SK-N-SH treated with all-trans-retinoic acid at 6 μM for 48 hours (cell line): ENCODE data around the gene NRDC.

Source experiments
- RARB ChIP-seq: fragments of 250-450 bp; sonication (Bioruptor Pico); IDR thresholded peaks from 2 replicates; pipeline ENCODE4 v1.8.0; 2021; ENCODE audit warnings: mild to moderate bottlenecking, moderate library complexity
- SNAI2 ChIP-seq: fragments of 250-450 bp; sonication (Bioruptor Pico); IDR thresholded peaks from 2 replicates; pipeline ENCODE4 v1.5.0; 2020; ENCODE audit warnings: mild to moderate bottlenecking, moderate library complexity
- TOX ChIP-seq: fragments of 250-450 bp; sonication (Bioruptor Pico); IDR thresholded peaks from 2 replicates; pipeline ENCODE4 v1.8.0; 2021; ENCODE audit warnings: mild to moderate bottlenecking, moderate library complexity, borderline replicate concordance
- ZNF8 ChIP-seq: fragments of 450-650 bp; formaldehyde crosslinking; IDR thresholded peaks from 2 replicates; pipeline ENCODE4 v1.5.0; 2020; ENCODE audit warnings: mild to moderate bottlenecking, moderate library complexity
- TF ChIP-seq, protein P1 (sequence below): fragments of 250-450 bp; sonication (Bioruptor Pico); IDR thresholded peaks from 2 replicates; pipeline ENCODE4 v1.8.0; 2020; ENCODE audit warnings: mild to moderate bottlenecking, moderate library complexity, borderline replicate concordance
- TF ChIP-seq, protein P2 (sequence below): fragments of 250-450 bp; sonication (Bioruptor Pico); IDR thresholded peaks from 2 replicates; pipeline ENCODE4 v1.5.1; 2020; ENCODE audit warnings: low read depth, mild to moderate bottlenecking, moderate library complexity

DNA sequence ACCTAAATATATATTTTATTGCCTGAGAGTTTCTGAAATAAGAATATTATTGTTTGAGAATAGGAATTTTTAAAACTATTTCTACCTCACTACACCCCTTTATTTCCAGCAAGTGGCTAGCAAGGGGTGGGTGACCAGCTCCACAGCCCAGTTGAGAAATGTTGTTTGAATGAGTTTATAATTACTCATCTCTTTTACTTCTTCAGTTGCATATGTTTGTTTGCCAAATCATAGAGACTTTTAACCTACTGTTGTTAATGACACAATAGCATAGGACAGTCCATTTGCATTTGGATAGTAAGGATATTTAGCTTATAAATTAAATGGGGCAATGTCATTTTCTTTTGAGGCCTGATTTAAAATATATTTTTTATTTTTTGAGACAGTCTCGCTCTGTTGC lies 127.8 kb downstream of the NRDC start:
- TF ChIP-seq, protein P1, sequence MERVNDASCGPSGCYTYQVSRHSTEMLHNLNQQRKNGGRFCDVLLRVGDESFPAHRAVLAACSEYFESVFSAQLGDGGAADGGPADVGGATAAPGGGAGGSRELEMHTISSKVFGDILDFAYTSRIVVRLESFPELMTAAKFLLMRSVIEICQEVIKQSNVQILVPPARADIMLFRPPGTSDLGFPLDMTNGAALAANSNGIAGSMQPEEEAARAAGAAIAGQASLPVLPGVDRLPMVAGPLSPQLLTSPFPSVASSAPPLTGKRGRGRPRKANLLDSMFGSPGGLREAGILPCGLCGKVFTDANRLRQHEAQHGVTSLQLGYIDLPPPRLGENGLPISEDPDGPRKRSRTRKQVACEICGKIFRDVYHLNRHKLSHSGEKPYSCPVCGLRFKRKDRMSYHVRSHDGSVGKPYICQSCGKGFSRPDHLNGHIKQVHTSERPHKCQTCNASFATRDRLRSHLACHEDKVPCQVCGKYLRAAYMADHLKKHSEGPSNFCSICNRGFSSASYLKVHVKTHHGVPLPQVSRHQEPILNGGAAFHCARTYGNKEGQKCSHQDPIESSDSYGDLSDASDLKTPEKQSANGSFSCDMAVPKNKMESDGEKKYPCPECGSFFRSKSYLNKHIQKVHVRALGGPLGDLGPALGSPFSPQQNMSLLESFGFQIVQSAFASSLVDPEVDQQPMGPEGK (CRISPR knock-in tag) = no peak
- no peak for TF ChIP-seq ZNF8 (CRISPR knock-in tag)
- no peak for TF ChIP-seq SNAI2 (CRISPR knock-in tag)
- no peak for TF ChIP-seq RARB (CRISPR knock-in tag)
- TF ChIP-seq, protein P2, sequence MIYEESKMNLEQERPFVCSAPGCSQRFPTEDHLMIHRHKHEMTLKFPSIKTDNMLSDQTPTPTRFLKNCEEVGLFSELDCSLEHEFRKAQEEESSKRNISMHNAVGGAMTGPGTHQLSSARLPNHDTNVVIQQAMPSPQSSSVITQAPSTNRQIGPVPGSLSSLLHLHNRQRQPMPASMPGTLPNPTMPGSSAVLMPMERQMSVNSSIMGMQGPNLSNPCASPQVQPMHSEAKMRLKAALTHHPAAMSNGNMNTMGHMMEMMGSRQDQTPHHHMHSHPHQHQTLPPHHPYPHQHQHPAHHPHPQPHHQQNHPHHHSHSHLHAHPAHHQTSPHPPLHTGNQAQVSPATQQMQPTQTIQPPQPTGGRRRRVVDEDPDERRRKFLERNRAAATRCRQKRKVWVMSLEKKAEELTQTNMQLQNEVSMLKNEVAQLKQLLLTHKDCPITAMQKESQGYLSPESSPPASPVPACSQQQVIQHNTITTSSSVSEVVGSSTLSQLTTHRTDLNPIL (CRISPR knock-in tag) = no peak
- no peak for TF ChIP-seq TOX (CRISPR knock-in tag)
